Neural cell (in vitro differentiated cells): ENCODE measurements around the gene PRDM12.

Source experiments
- EZH2 ChIP-seq: fragments of 200-600, 300-800 bp; shearing (Covaris generic), sonication (generic); IDR thresholded peaks from 2 replicates; pipeline ENCODE4 v1.6.1; 2014; ENCODE audit warnings: antibody characterized with exemption, low read length, borderline replicate concordance, mild to moderate bottlenecking; ENCODE audit not compliant: insufficient read depth, poor library complexity, severe bottlenecking
- TF ChIP-seq, protein P1 (sequence below): IDR thresholded peaks from 2 replicates; pipeline ENCODE4 v1.6.1; 2012; ENCODE audit warnings: borderline replicate concordance

DNA sequence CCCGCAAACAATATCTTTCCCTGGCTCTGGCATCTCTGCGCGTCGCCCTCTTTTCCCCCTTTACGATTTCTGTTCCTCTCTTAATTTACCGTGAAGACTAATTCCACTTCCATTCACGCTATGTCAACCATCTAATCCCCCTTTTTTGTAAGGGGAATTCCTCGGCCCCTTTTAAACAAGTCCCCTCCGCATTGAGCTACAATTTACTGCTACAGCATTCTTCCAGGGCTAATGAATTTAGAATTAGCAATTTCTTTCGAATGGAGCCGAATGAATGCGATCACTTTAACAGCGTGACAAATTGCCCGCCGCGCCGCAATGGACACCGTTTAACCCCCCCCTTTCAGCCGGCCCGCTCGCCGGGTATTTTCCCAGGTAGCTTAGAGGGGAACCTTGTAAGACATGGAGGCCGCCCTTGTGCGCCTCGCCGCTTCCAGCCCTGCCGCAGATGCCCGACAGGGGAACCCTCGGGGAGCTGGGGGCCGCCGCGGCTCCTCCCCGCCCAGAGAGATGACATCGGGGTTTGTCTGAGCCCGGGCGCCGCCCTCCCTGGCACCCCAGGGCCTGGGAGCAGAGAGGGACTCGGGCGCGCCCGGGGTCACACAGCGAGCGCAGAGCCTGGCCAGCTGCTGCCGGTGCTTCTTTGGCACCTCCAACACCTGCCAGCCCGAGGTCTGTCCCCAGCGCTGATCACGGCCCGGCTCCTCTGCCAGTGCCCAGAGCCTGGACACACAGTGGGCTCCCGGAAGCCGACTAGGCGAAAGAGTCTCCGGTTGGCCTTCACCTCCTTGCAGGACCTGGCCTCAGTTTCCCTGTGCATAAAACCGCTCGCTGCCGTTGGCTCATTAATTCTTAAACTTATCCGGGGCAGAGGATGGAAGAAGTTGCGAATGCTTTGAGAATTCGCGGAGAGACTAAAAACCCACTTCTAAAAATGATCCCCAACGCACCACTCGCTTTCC, 1.3 kb downstream of the PRDM12 start:
- TF ChIP-seq, protein P1, sequence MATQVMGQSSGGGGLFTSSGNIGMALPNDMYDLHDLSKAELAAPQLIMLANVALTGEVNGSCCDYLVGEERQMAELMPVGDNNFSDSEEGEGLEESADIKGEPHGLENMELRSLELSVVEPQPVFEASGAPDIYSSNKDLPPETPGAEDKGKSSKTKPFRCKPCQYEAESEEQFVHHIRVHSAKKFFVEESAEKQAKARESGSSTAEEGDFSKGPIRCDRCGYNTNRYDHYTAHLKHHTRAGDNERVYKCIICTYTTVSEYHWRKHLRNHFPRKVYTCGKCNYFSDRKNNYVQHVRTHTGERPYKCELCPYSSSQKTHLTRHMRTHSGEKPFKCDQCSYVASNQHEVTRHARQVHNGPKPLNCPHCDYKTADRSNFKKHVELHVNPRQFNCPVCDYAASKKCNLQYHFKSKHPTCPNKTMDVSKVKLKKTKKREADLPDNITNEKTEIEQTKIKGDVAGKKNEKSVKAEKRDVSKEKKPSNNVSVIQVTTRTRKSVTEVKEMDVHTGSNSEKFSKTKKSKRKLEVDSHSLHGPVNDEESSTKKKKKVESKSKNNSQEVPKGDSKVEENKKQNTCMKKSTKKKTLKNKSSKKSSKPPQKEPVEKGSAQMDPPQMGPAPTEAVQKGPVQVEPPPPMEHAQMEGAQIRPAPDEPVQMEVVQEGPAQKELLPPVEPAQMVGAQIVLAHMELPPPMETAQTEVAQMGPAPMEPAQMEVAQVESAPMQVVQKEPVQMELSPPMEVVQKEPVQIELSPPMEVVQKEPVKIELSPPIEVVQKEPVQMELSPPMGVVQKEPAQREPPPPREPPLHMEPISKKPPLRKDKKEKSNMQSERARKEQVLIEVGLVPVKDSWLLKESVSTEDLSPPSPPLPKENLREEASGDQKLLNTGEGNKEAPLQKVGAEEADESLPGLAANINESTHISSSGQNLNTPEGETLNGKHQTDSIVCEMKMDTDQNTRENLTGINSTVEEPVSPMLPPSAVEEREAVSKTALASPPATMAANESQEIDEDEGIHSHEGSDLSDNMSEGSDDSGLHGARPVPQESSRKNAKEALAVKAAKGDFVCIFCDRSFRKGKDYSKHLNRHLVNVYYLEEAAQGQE: no peak
- TF ChIP-seq EZH2: peak; percentile 94
